Astrocyte of the spinal cord (primary cell): ENCODE measurements around the gene BPIFA1.

Source experiments
- DNase-seq: peaks from one replicate; pipeline ENCODE4 v3.0.0; 2011; ENCODE audit warnings: low read depth, low spot score
- H3K4me3 ChIP-seq: 2 replicates; pipeline ENCODE4 v1.5.1; 2011; ENCODE audit warnings: low read depth, mild to moderate bottlenecking, low read length, moderate library complexity
- CTCF ChIP-seq: IDR thresholded peaks from 2 replicates; pipeline ENCODE4 v1.5.1; 2012; ENCODE audit warnings: low read depth, mild to moderate bottlenecking, low read length, inconsistent platforms
- in situ Hi-C: cut with HindIII; loops from 2 replicates; pipeline ENCODE4 v1.10.0; 2017; ENCODE audit warnings: low sequenced_read_pairs

The BPIFA1 gene

GRCh38 chr20:33246077-33246476, 10.3 kb downstream of the BPIFA1 start:
- no peak for DNase-seq
- no peak for TF ChIP-seq CTCF
- in situ Hi-C loops = no loop called here
- no peak overlapping the region for H3K4me3 ChIP-seq

GRCh38 chr20:33249456-33249855, 13.7 kb downstream of the BPIFA1 start:
- TF ChIP-seq CTCF = no peak
- H3K4me3 ChIP-seq = no peak overlapping the region
- DNase-seq = no peak
- in situ Hi-C loops = no loop called here

GRCh38 chr20:33250666-33251065, 14.9 kb downstream of the BPIFA1 start:
- in situ Hi-C loops = no loop called here
- no peak for TF ChIP-seq CTCF
- no peak overlapping the region for H3K4me3 ChIP-seq
- no peak for DNase-seq

- no peak for TF ChIP-seq CTCF
- DNase-seq = no peak
- H3K4me3 ChIP-seq = no peak overlapping the region
- in situ Hi-C loops = no loop called here
Measured at GRCh38 chr20:33251496-33251895, 15.7 kb downstream of the BPIFA1 start.

GRCh38 chr20:33252460-33252859, 16.7 kb downstream of the BPIFA1 start:
- no peak for DNase-seq
- in situ Hi-C loops = no loop called here
- no peak overlapping the region for H3K4me3 ChIP-seq
- TF ChIP-seq CTCF = no peak

- no peak for DNase-seq
- in situ Hi-C loops = no loop called here
Measured at GRCh38 chr20:33255005-33255404, 19.2 kb downstream of the BPIFA1 start.

More at GRCh38 chr20:33255005-33255404, 19.2 kb downstream of the BPIFA1 start:
- TF ChIP-seq CTCF = no peak
- no peak overlapping the region for H3K4me3 ChIP-seq
